ENCODE measurements around the gene NAA30.

Gene NAA30

DNA sequence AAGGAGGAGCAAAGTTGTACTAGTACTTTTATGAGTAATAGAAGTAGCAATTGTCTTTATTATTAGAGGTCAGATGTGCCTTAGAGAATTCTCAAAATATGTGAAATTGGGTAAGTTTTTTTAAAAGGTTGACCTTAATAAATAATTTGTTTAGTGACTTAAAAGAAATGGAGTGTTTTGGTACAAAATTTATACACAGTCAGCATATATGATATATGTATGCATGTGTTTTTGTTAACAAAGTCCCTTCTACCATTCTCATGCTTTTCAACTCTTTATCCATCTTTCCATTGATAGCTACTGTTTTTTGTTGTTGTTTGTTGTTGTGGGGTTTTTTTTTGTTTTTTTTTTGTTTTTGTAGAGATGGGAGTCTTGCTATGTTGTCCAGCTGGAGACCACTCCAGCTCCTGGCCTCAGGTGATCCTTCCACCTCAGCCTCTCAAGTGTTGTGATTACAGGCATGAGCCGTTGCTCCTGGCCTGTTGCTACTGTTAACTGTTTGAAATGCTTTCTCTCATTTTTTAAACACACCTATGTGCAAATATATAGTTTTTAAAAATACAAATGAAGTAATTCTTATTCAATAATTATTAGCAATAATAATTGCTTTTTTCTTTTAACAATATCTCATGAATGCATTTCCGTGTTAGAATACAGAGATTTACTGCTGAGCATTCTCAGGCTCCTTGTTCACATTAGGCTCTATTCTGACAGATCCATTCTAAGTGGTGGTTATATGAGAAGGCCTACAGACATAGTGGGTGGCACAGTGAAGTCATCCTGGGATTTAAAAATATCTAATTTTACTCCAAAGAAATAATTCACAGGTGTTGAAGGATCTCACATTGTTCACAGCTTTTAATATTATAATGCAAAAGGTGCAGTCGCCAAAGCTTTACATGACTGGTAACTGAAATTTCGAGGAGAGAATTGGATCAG lies 10.4 kb downstream of the NAA30 start:
- DNase-seq: no peak

DNA sequence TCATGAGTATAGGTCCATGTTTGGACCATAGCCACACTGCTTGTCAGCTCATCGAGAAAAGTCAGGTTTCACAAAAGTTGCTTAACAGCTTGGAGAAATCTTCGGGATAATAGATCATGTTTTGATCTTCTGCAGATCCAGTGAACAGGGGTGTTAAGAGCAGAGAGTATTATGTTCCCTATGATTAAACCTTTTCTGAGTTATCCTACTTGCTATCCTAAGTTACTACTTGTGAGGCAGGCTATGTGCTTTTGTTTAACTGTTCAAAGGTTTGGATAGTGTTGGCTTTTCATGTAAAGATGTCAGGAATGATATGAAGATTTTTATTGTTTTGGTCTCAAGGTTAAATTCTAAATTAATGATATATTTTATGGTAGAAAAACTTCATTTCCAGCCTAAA lies 11.1 kb downstream of the NAA30 start:
- DNase-seq: no peak

- no peak for DNase-seq
These were observed 11.9 kb downstream of the NAA30 start for GRCh38 chr14:57402173-57402852.

- no peak for DNase-seq
These were observed 13.1 kb downstream of the NAA30 start for GRCh38 chr14:57403521-57403864.

- no peak for DNase-seq
These were observed 15.2 kb downstream of the NAA30 start for GRCh38 chr14:57405562-57405961.

DNA sequence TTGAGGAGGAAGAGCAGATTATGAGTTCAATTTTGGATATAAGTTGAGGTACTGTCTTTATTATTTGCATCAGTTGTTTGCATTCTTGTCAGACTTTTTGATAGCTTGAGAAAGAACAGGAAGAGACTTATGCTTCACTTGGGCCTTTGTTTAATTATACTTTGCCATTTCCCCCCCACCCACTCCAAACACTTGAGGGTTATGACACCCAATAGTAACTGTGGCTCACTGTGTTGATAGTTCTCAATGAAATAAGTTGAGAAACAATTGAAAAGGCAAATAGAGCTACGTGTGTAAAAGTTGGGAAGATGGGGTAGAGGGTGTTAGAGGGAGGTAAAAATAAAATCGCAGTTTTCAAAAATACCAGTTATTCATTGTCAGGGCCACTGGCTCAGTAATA lies 17.7 kb downstream of the NAA30 start:
- DNase-seq: no peak

- no peak for DNase-seq
These were observed 18.2 kb downstream of the NAA30 start for GRCh38 chr14:57408634-57409033.

- no peak for DNase-seq
These were observed 22.0 kb downstream of the NAA30 start for GRCh38 chr14:57412341-57412740.

GRCh38 chr14:57413849-57414248 lies 23.5 kb downstream of the NAA30 start:
- DNase-seq: no peak

- DNase-seq: no peak
These were observed 26.8 kb downstream of the NAA30 start for GRCh38 chr14:57417228-57417627.

- no peak for DNase-seq
These were observed 28.6 kb downstream of the NAA30 start for GRCh38 chr14:57418999-57419398.

DNA sequence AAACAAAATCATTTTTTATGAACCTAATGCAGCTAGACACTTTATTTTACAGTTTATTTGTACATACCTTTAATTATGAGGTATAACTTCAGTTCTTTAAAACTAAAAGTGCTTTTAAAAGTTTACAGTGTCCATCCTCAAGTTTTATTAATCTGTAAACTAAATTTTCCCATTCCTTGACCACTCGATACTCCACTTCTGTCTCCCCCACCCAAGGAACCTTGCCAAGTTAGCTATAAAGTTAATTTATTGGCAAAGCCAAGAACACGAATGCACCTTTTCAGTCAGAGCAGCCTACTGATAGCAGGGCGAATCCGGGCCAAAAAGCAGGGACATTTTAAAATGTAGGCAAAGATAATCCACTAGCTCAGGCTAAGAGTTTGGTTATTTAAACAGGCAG lies 29.6 kb downstream of the NAA30 start:
- no peak for DNase-seq

DNA sequence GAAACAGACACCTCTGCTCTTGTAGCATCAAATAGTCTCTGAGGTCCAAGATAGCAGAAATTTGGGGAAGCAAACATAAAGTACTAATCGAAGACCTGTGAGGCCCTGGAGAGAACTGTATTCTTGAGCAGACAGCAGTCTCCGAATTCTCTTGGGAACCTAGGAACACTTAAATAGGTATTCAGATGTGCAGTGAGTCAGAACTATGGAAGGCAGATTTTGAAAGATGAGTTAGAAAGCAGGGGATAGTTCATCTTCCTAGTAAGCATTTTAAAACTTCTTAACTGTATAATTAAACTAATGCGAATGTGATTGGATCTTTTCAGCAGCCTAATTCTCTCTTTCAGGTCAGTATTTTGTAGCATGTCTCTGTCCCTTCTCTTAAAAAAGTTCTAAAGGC lies 30.6 kb downstream of the NAA30 start:
- DNase-seq: no peak

GRCh38 chr14:57435923-57436322 lies 45.5 kb downstream of the NAA30 start:
- DNase-seq: no peak

- DNase-seq: no peak
These were observed 71.5 kb downstream of the NAA30 start for GRCh38 chr14:57461777-57462320.

DNA sequence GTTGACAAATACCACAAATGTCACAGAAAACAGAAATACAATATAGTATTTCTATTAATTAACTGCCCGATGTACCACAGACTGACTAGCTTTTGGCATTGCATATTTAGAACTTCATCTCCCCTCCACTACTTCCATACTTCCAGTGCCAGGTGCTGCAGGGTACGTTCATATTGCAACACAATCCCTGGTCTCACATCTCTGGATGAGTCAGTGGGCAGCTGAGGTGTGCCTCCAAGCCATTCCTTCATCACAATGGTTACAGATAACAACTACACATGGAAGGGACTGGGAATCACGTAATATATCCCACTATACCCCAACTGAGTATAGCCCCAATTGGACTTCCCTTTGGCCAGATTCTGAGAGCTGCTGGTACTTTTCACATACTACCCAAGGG lies 72.2 kb downstream of the NAA30 start:
- no peak for DNase-seq

GRCh38 chr14:57464008-57464730 lies 73.8 kb downstream of the NAA30 start:
- DNase-seq: no peak
